Left renal pelvis (tissue), 4 donors: ENCODE measurements around the gene EFCC1. TPM values are rescaled to one million over a fixed set of nuclear protein-coding genes. Genes with fewer than 3 reads are reported as not detected.

Experiments
- DNase-seq, 4 donors: peaks; one replicate each; pipeline ENCODE4 v3.0.0-alpha.2; 2013; ENCODE audit warnings: low read depth in 4 of 4, low spot score in 3 of 4
- polyA plus RNA-seq, 4 donors: library from polyadenylated mRNA; unstranded; fragments of 120-200 nt; gene quantifications; one replicate each; pipeline ENCODE4 v1.2.1, GENCODE V29; 2013; ENCODE audit not compliant: insufficient read length in 4 of 4

EFCC1 gene
- polyA plus RNA-seq, 4 donors: 1.1 to 2.9 (median 2.3) TPM

- no peak for DNase-seq
Observed at GRCh38 chr3:128994581-128995546, 6.2 kb upstream of the EFCC1 start.

GRCh38 chr3:128995737-128996136, 5.4 kb upstream of the EFCC1 start:
- DNase-seq: no peak

GRCh38 chr3:128996200-128996599, 4.9 kb upstream of the EFCC1 start:
- no peak for DNase-seq

- DNase-seq: no peak
Observed at GRCh38 chr3:128996726-128997125, 4.4 kb upstream of the EFCC1 start.

DNA sequence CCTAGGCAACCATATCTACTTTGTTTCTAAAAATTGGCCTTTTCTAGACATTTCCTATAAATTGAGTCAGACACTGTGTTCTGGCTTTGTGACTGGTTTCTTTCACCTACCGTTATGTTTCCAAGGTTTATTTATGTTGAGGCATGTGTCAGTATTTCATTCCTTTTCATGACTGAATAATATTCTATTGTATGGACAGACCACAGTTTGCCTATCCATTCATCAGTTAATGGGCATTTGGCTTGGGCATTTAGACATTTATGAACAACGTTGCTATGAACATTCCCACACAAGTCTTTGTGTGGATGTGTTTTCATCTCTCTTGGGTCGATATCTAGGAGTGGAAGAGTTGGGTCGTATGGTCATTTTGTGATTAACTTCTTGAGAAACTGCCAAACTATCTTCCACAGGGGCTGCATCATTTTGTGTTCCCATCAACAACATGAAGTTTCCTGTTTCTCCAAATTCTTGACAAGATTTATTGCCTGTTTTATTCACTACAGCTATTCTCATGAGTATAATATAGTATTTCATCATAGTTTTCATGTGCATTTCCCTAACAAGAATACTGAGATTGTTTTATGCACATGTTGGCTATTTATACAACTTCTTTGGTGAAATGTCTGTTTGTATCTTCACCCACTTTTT, 3.5 kb upstream of the EFCC1 start:
- no peak for DNase-seq

DNA sequence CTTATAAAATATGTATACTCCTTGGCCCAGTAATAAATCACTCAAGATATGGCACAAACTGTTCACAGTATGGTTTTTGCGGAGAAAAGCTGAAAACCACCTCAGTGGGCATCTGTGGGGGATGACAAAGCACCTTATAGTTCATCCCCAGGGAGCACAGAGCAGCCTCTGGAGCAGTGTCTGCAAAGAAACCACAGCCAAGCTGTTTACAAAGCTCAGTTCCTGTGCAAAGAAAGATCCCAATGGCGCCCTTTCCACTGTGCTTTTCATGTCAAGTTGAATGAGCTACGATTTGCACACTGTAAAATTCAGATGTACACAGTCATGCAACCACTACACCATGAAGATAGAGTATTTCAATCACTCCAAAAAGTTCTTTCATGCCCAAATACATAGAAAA, 2.5 kb upstream of the EFCC1 start:
- no peak for DNase-seq

DNA sequence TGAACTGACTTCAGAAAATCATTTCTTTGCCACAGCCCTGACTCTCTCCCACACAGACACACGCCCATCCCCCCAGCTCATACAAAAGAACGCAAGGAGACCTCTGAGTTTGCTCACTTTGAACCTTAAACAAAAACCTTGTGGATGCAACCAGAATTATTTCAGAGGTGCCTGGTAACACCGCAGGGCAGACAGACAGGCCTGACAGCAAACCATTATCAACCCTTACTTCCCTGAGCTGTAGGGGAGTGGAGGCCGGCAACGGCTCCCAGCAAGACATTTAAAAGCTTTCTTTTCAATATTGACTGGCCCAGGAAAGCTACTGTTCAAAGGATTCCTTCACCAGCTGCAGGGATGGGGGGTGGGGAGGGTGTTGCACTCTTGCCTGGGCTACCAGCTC, 2.0 kb upstream of the EFCC1 start:
- no peak for DNase-seq

GRCh38 chr3:129000742-129001100, 383 bp upstream of the EFCC1 start:
- DNase-seq: no peak

- no peak for DNase-seq
Observed at GRCh38 chr3:129001806-129002572, 885 bp downstream of the EFCC1 start.

DNA sequence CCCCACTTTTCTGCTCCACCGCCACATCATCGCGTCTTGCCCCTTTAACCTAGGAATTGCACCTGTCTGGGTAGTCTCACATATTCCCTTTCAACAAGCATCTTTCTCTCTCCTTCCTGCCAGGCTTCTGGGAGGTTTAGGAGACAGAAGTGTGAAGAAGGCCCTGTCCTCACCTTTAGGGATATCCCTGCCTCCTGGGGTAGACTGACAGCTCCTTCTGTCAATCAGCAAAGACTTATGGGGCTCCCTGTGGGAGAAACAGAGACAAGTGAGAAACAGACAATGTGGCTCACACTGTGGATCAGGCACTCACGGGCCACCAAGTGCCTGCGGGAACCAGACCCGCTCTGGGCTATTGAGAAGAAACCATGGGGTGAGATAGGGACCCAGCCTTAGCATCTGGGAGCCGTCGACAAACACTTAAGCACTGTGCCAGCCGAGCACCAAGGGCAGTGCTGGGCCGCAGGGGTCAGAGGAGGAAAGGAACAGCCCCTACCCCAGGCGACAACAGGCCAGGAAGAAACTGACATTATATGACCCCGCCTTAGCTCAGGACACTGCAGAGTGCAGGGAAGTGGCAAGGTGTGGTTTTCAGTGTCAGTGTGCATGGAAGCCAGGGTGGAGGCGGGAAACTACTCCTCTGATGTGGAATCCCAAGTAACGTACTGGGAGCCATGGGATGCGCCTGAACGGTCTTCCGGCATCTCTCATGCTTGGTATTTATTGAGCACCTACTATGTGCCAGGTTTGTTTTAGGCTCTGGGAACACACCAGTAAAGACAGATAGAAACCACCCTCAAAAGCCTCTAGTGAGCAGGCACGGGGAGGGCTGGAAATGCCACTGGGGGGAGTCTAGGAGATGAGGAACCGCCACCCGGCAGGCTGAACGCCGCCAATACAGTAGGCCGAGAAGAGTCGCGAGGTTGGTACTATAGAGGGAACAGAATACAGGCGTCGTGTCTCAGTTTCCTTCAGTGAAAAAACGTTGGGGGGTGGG, 1.8 kb downstream of the EFCC1 start:
- no peak for DNase-seq

DNA sequence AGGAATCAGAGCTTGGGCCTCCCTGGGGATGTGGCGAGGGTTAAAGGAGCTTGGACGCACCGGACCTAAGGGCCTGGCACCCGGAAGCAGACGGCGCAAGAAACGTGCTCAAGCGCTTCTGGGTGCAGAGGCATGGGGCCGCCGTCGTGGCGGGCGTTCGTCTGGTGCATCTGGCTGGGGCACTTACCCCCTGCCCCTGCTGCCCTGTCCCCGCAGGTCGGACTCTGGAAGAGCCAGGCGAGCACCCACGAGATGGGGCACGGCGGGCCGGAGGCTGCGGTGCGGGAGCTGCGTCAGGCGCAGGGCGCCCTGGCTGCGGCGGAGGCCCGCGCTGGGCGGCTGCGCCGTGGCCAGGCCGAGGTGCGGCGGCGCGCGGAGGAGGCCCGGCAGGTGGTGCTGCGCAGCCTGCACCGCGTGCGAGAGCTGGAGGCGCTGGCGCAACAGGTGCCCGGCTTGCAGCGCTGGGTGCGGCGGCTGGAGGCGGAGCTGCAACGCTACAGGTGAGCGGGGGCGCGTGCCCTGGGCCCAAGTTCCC, 2.5 kb downstream of the EFCC1 start:
- no peak for DNase-seq

DNA sequence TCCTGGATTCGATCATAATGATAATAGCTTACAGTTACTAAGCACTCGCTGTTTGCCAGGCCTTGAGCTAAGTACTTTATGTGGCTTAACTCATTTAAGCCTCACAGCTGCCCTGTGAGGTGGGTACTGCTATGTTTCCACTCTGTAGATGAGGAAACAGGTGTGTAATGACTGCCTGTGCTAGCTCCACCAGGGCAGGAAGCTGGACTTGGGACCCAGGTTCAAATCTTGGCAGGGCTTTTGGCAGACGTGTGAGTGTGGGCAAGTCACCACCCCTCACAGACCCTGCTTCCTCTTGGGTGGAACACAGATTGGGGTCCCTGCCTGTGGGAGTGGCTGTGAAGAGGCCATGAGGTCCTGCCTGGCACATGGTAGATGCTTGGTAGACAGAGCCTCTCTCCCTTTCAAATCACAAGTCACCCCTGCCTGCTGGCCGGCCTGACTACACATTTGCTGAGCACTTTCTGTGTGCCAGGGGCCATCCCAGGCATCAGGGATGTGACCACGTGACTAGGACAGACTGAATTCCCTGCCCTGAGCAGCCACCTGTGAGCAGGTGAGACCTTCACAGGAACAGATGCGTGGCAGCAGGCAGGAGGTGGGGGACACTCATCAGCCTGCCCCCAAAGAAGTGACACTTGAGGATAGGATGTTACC, 3.7 kb downstream of the EFCC1 start:
- no peak for DNase-seq

- no peak for DNase-seq
Observed at GRCh38 chr3:129005526-129006303, 4.6 kb downstream of the EFCC1 start.

GRCh38 chr3:129006864-129007263, 5.8 kb downstream of the EFCC1 start:
- no peak for DNase-seq

GRCh38 chr3:129007792-129008191, 6.7 kb downstream of the EFCC1 start:
- DNase-seq: no peak

GRCh38 chr3:129009266-129009665, 8.2 kb downstream of the EFCC1 start:
- no peak for DNase-seq

DNA sequence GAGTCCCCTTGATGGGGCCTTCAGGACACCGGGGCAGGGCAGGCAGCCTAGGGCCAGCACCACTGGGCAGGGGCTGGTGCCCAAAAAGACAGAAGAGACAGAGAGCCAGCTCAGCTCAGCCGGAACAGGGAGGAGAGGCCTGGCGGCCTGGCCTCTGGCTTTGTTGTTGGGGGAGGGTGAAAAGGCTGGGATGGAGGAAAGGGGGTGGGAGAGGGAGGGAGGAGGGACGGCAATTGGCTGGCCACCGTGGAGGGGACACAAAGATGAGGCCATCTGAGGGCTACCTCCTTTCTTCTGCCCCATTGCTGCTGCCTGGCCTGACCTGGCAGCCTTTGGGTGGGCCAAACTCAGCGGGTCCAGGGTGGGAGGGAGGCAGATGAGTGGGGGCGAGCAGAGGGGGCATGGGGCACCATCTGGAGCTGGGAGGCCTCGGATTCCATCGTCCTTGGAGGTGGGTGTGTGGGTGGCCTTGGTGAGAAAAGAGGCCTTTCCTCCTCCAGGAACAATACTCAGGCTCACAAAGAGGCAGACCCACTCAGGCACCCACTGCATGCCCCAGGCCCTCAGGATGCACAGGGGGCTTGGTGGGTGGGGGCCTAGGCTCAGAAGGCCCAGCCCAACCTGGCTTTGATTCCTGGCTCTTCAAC, 9.3 kb downstream of the EFCC1 start:
- DNase-seq: no peak

- DNase-seq: no peak
Observed at GRCh38 chr3:129013491-129013891, 12.4 kb downstream of the EFCC1 start.
